HEK293 (cell line): Measurements from ENCODE around the gene LRIF1.

Experiments used
- CTCF ChIA-PET: fragments of 350-600 bp; formaldehyde crosslinking; extraction: SDS; loops from one replicate; lab custom pipeline; 2021; ENCODE audit warnings: antibody characterized with exemption; lab: Yijun Ruan, JAX
- POLR2A ChIA-PET: fragments of 300-600 bp; formaldehyde crosslinking; extraction: SDS; loops from one replicate; lab custom pipeline; 2020; ENCODE audit warnings: antibody characterized with exemption, inconsistent platforms; lab: Yijun Ruan, JAX
- H3K27ac ChIP-seq: fragments of 200-500 bp; sonication (Bioruptor generic); 2 replicates; pipeline ENCODE4 v1.5.1; 2014; ENCODE audit warnings: low read depth, low read length, control low read depth, inconsistent platforms; ENCODE audit errors: extremely low read depth
- H3K36me3 ChIP-seq, 2 experiments: fragments of 200-500 bp in 1 of 2; sonication (Bioruptor generic) in 1 of 2; 1 replicate in 1 of 2; 2 replicates in 1 of 2; pipeline ENCODE4 v1.5.1; 2014 to 2017; ENCODE audit warnings: inconsistent platforms in 2 of 2, low read length in 2 of 2; ENCODE audit not compliant: control insufficient read depth in 2 of 2, insufficient read depth in 1 of 2
- H3K4me1 ChIP-seq: fragments of 200-500 bp; sonication (Bioruptor generic); 2 replicates; pipeline ENCODE4 v1.5.1; 2014; ENCODE audit warnings: mild to moderate bottlenecking, low read length, inconsistent platforms; ENCODE audit not compliant: control insufficient read depth, insufficient read depth
- H3K4me3 ChIP-seq: 2 replicates; pipeline ENCODE4 v1.5.1; 2011; ENCODE audit warnings: low read depth, mild to moderate bottlenecking, control low read depth, low read length, moderate library complexity
- H3K9me3 ChIP-seq: fragments of 200-500 bp; sonication (Bioruptor generic); 2 replicates; pipeline ENCODE4 v1.5.1; 2014; ENCODE audit warnings: low read depth, low read length, inconsistent platforms; ENCODE audit not compliant: control insufficient read depth, insufficient read depth
- FEZF1 ChIP-seq: fragments of 450-650 bp; formaldehyde crosslinking; IDR thresholded peaks from 2 replicates; pipeline ENCODE4 v1.5.1; 2016; ENCODE audit warnings: missing biosample characterization, missing genetic modification characterization
- HOXA7 ChIP-seq: sonication (generic); formaldehyde crosslinking; IDR thresholded peaks from 2 replicates; pipeline ENCODE4 v1.8.1; 2022; ENCODE audit warnings: missing genetic modification reagents, borderline replicate concordance
- ZBTB48 ChIP-seq: fragments of 450-650 bp; formaldehyde crosslinking; IDR thresholded peaks from 2 replicates; pipeline ENCODE4 v1.5.1; 2016; ENCODE audit warnings: missing biosample characterization, missing genetic modification characterization
- ZNF121 ChIP-seq: fragments of 450-650 bp; formaldehyde crosslinking; IDR thresholded peaks from 2 replicates; pipeline ENCODE4 v1.5.1; 2016; ENCODE audit warnings: missing biosample characterization, missing genetic modification characterization
- ZNF677 ChIP-seq: fragments of 450-650 bp; IDR thresholded peaks from 2 replicates; pipeline ENCODE4 v1.5.0; 2018; ENCODE audit warnings: missing biosample characterization, mild to moderate bottlenecking, missing genetic modification characterization, moderate library complexity

The LRIF1 gene

DNA sequence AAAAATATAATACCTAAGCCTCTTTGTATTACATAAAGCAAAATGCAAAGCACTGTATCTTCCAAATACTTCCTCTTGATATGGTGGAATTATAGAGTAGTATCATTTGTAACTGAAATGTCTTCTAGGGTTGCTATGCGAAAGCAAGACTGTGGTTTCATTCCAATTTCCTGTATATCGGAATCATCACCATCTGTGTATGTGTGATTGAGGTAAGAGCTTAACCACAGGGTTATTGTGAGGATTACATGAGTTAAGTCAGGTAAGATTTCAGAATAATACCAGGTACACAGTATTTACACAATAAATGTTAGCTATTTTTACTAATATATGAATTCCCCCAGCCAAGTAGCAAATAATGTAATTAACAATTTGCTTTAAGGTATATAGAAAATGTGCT, 66.0 kb downstream of the LRIF1 start:
- H3K9me3 ChIP-seq, result no peaks in the 10 kb centered on the region
- no peak for TF ChIP-seq FEZF1 (tag by site-specific recombination)
- TF ChIP-seq ZNF121 (tag by site-specific recombination), result no peak
- TF ChIP-seq ZBTB48 (tag by site-specific recombination), result no peak
- no peak for TF ChIP-seq ZNF677 (tag by site-specific recombination)
- TF ChIP-seq HOXA7 (CRISPR knock-in tag), result no peak
- CTCF ChIA-PET, result interaction anchor here (0.9 kb wide), 1 partner anchor 117 kb away, joined by 3 read pairs; no protein-coding TSS in a partner anchor
- POLR2A ChIA-PET, result no interaction called here
- H3K4me3 ChIP-seq, result no peak overlapping the region
- no peaks in the 10 kb centered on the region for H3K36me3 ChIP-seq
- H3K4me1 ChIP-seq, result no peaks in the 10 kb centered on the region
- H3K27ac ChIP-seq, result no peak overlapping the region
